Sigmoid colon (tissue), 7 donors: ENCODE measurements around the gene ANKS1A. TPM values are rescaled to one million over a fixed set of nuclear protein-coding genes. Genes with fewer than 3 reads are reported as not detected.

Source experiments
- DNase-seq: peaks from one replicate; pipeline ENCODE4 v3.0.0-alpha.2; 2019
- H3K27ac ChIP-seq, 4 donors: fragments of 200-600 bp; sonication (generic); one replicate each; pipeline ENCODE4 v1.5.1; 2016 to 2019; ENCODE audit warnings: mild to moderate bottlenecking in 1 of 4
- H3K27me3 ChIP-seq, 3 donors: fragments of 200-600 bp; sonication (generic); one replicate each; pipeline ENCODE4 v1.5.1; 2019; ENCODE audit warnings: mild to moderate bottlenecking in 1 of 3
- H3K36me3 ChIP-seq, 4 donors: fragments of 200-600 bp; sonication (generic); one replicate each; pipeline ENCODE4 v1.5.1; 2016 to 2019
- H3K4me1 ChIP-seq, 4 donors: fragments of 200-600 bp; sonication (generic); one replicate each; pipeline ENCODE4 v1.5.1; 2017 to 2019
- H3K4me3 ChIP-seq, 4 donors: fragments of 200-600 bp; sonication (generic); one replicate each; pipeline ENCODE4 v1.5.1; 2017 to 2019; ENCODE audit warnings: mild to moderate bottlenecking in 2 of 4, moderate library complexity in 1 of 4
- H3K9me3 ChIP-seq, 4 donors: fragments of 200-600 bp in 3 of 4; sonication (generic) in 3 of 4; one replicate each; pipeline versions ENCODE4 v1.5.1 to v1.6.1; 2013 to 2019
- EP300 ChIP-seq, 4 donors: sonication (generic); formaldehyde crosslinking; IDR thresholded peaks; one replicate each; pipeline ENCODE4 v1.6.1; 2017; ENCODE audit warnings: antibody characterized with exemption in 4 of 4
- POLR2A ChIP-seq, 2 donors: fragments of 450-650 bp; IDR thresholded peaks; one replicate each; pipeline ENCODE4 v1.6.1; 2016; ENCODE audit warnings: antibody characterized with exemption in 2 of 2, mild to moderate bottlenecking in 2 of 2, moderate library complexity in 2 of 2
- POLR2AphosphoS5 ChIP-seq, 4 donors: sonication (generic); formaldehyde crosslinking; IDR thresholded peaks; one replicate each; pipeline ENCODE4 v1.6.1; 2017; ENCODE audit warnings: antibody characterized with exemption in 4 of 4
- WGBS, 2 donors: extraction: QIAGEN DNeasy Blood & Tissue Kit; methylation state at CpG; one replicate each; pipeline ENCODE4 v1.1.7; 2013; 5-methylcytosine and 5-hydroxymethylcytosine counted together
- intact Hi-C: fragments of 100-400 bp; cut with DNase I; formaldehyde crosslinking; loops from one replicate; pipeline ENCODE4 v1.15.1; 2023
- polyA plus RNA-seq, 3 donors: library from polyadenylated mRNA; stranded (reverse); fragments of 200-250 nt; gene quantifications; one replicate each; pipeline ENCODE4 v1.2.3, GENCODE V29; 2013
- total RNA-seq, 4 donors: library from RNA; depleted of rRNA; stranded (reverse); fragments of >200 nt; gene quantifications; one replicate each; pipeline ENCODE4 v1.1.0, GENCODE V29; 2016
- TF ChIP-seq, protein P1 (sequence below), 4 experiments: fragments of 450-650 bp in 3 of 4; fragments of 200-600 bp in 1 of 4; IDR thresholded peaks; one replicate each; pipeline ENCODE4 v1.5.1; 2016 to 2019; ENCODE audit warnings: antibody characterized with exemption in 4 of 4, mild to moderate bottlenecking in 3 of 4, moderate library complexity in 2 of 4
- donor health status: healthy with polysubstance abuse.
- donor health status: Bipolar disorder and iron deficiency.
- donor health status: healthy.

Gene ANKS1A
- total and polyA plus RNA-seq, 7 donors: 9.0 to 60.1 (median 37.8) TPM

DNA sequence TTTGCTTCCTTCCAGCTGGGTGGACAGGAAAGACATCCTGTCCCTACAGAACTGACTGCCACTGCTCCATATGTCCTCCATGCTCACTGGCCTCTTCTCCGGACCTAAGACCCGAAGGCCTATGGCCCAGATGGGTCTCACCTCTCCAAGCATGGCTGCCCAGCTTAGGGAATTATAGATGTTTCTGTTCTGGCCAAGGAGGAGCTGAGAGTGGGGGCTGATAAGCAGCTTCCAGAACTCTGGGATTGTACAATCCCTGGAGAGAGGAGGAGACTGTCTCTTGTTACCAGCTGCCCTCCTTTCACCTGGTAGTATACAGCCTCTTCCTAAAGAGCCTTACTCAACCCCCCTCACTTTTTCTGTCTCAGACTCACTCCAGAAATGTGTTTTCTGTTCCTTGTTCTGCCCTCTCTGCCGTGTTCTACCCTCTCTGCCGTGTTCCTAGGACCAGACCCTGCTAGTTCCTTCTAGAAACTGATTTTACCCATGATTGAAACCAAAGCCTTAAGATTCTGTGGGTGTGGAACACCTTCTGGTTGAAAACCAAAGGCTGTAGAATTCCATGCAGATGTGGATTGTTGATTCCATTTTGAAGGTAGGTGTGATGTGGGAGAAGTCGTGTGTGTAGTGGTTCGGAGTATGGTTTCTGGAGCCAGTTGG, 28.7 kb downstream of the ANKS1A start:
- no peaks in the 10 kb centered on the region for H3K9me3 ChIP-seq
- H3K27me3 ChIP-seq: no peaks in the 10 kb centered on the region
- intact Hi-C loops: no loop called here
- H3K4me3 ChIP-seq: no peak overlapping the region
- H3K36me3 ChIP-seq: no peaks in the 10 kb centered on the region
- WGBS, 2 donors: 89 to 93% methylated on average over 6 of the region's 6 CpGs
- TF ChIP-seq POLR2A (IDR thresholded peaks at IDR 0.05) (no peak), POLR2AphosphoS5 (IDR thresholded peaks at IDR 0.05) (no peak), EP300 (IDR thresholded peaks at IDR 0.05) (no peak)
- TF ChIP-seq, protein P1, sequence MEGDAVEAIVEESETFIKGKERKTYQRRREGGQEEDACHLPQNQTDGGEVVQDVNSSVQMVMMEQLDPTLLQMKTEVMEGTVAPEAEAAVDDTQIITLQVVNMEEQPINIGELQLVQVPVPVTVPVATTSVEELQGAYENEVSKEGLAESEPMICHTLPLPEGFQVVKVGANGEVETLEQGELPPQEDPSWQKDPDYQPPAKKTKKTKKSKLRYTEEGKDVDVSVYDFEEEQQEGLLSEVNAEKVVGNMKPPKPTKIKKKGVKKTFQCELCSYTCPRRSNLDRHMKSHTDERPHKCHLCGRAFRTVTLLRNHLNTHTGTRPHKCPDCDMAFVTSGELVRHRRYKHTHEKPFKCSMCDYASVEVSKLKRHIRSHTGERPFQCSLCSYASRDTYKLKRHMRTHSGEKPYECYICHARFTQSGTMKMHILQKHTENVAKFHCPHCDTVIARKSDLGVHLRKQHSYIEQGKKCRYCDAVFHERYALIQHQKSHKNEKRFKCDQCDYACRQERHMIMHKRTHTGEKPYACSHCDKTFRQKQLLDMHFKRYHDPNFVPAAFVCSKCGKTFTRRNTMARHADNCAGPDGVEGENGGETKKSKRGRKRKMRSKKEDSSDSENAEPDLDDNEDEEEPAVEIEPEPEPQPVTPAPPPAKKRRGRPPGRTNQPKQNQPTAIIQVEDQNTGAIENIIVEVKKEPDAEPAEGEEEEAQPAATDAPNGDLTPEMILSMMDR (IDR thresholded peaks at IDR 0.05): no peak
- no peak for DNase-seq
- peaks cover 0 to 19% (median 12%) of the 10 kb centered on the region in 4 donors for H3K4me1 ChIP-seq
- peak overlapping the region in 2 of 4 donors; percentile 38 to 63 for H3K27ac ChIP-seq

DNA sequence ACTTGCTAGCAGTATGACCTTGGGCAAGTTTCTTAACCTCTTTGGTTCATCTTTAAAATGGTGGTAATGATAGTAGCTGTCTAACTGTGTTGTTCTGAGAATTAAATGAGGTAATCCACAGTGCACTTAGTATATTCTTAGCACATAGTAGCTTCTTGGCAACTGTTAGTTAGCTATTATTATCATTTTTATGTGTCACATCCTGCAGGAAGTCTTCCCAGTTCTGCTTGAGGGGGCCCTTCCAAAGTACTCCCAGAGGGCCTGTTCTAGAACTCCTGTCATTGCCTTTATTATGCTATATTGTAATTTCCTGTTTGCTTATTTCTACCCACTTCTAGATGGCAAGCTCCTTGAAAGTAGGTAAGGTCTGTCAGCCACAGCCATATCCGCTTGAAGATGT, 30.6 kb downstream of the ANKS1A start:
- no peaks in the 10 kb centered on the region for H3K36me3 ChIP-seq
- no peaks in the 10 kb centered on the region for H3K9me3 ChIP-seq
- no peak overlapping the region for H3K4me3 ChIP-seq
- H3K27ac ChIP-seq: no peak overlapping the region
- H3K4me1 ChIP-seq: peaks cover 0 to 28% (median 25%) of the 10 kb centered on the region in 4 donors
- TF ChIP-seq, protein P1 (IDR thresholded peaks at IDR 0.05): no peak
- TF ChIP-seq POLR2AphosphoS5 (IDR thresholded peaks at IDR 0.05) (no peak), POLR2A (IDR thresholded peaks at IDR 0.05) (no peak), EP300 (IDR thresholded peaks at IDR 0.05) (no peak)
- 96% methylated on average over 1 of the region's 1 CpG for WGBS, 2 donors
- intact Hi-C loops: no loop called here
- DNase-seq: no peak
- H3K27me3 ChIP-seq: no peaks in the 10 kb centered on the region

DNA sequence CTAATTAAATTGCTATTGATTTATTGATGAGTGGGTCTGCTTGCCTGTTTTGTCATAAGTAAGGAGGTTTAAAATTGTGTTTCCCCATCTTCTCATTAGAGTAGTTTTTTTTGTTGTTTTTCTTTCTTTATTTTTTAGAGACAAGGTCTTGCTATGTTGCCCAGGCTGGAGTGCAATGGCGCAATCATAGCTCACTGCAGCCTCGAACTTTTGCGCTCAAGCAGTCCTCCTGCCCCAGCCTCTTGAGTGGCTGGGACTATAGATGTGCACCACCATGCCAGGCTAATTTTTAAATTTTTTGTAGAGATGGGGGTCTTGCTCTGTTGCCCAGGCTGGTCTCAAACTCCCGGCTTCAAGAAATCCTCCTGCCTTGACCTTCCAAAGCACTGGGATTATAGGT, 31.0 kb downstream of the ANKS1A start:
- no peak for DNase-seq
- H3K27me3 ChIP-seq: no peaks in the 10 kb centered on the region
- no peaks in the 10 kb centered on the region for H3K36me3 ChIP-seq
- TF ChIP-seq EP300 (IDR thresholded peaks at IDR 0.05) (no peak), POLR2A (IDR thresholded peaks at IDR 0.05) (no peak), POLR2AphosphoS5 (IDR thresholded peaks at IDR 0.05) (no peak)
- TF ChIP-seq, protein P1 (IDR thresholded peaks at IDR 0.05): no peak
- intact Hi-C loops: no loop called here
- H3K4me1 ChIP-seq: peaks cover 0 to 30% (median 27%) of the 10 kb centered on the region in 4 donors
- no peak overlapping the region for H3K4me3 ChIP-seq
- no peaks in the 10 kb centered on the region for H3K9me3 ChIP-seq
- H3K27ac ChIP-seq: no peak overlapping the region
- 89 to 98% methylated on average over 4 of the region's 4 CpGs for WGBS, 2 donors

DNA sequence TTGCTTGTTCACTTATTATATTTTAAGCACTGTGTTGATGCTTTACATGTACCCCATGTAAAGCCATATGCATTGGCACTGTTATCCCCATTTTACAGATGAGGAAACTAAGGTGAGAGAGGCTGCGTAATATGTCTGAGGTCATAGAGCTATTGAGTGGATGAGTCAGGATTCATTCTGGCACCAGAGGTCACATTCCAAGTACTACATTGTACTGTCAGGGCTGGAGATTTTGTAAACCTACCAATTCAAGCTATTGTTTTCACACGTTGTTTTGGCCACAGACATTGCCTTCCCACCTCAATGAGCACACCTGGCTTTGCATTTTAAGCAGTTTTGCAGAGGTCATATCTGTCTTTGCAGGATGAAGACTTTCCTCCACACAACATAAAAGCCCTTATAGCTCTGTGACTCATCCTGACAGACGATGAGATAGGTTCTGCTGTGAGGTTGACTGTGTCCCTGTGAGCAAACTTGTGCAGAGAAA, 33.2 kb downstream of the ANKS1A start:
- no peak overlapping the region for H3K27ac ChIP-seq
- H3K4me3 ChIP-seq: no peak overlapping the region
- DNase-seq: no peak
- peaks cover 0 to 40% (median 30%) of the 10 kb centered on the region in 4 donors for H3K4me1 ChIP-seq
- H3K27me3 ChIP-seq: no peaks in the 10 kb centered on the region
- TF ChIP-seq, protein P1 (IDR thresholded peaks at IDR 0.05): no peak
- no peak for TF ChIP-seq POLR2A (IDR thresholded peaks at IDR 0.05)
- TF ChIP-seq POLR2AphosphoS5 (IDR thresholded peaks at IDR 0.05): no peak
- no peak for TF ChIP-seq EP300 (IDR thresholded peaks at IDR 0.05)
- H3K9me3 ChIP-seq: no peaks in the 10 kb centered on the region
- no peaks in the 10 kb centered on the region for H3K36me3 ChIP-seq
- intact Hi-C loops: no loop called here
- WGBS, 2 donors: 59 to 65% methylated on average over 3 of the region's 3 CpGs
